Iris pigment epithelial cell (primary cell): ENCODE results near the gene NFASC.

Experiments used
- DNase-seq: peaks from one replicate; pipeline ENCODE4 v3.0.0-alpha.2; 2011; ENCODE audit warnings: low read depth

Gene NFASC

DNA sequence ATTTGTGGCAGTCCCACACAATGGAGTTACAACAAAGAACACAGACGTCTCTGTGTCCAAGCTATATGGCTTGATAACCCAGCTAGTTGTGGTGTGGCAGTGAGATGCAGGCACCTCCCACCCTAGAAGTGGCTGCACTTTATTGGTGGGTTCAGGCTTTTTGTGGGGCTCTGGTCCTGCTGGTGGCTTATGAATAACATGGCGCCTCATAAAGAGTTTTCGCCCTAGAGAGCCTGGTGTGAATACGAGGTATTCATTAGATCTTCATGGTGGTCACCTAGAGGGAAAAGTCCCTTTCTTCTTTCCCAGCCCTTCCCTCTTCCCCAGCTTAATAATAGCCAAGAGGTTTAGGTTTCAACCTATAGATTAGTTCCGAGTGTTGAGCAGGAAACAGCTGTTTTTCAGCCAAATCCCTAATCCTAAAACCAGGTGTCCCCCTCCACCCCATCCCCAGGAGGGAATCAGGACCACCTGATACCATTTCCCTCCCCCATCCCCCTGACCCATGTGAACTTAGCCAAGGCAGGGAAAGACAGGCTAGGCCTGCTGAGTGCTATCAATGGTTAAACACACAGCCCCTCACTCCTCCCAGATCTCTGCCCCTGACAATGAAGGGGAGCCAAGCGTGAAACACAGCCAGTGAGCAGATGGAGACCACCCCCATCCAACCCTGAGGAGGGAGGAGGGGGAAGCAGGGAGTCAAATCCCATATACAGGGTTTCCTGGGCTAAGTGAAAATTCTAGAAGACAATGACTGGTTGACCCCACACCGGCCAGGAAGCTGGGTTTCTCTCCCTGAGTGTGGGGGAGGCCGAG, 58.2 kb downstream of the NFASC start:
- DNase-seq: no peak

- DNase-seq: no peak
Measured at GRCh38 chr1:204929487-204930154, 59.0 kb downstream of the NFASC start.

DNA sequence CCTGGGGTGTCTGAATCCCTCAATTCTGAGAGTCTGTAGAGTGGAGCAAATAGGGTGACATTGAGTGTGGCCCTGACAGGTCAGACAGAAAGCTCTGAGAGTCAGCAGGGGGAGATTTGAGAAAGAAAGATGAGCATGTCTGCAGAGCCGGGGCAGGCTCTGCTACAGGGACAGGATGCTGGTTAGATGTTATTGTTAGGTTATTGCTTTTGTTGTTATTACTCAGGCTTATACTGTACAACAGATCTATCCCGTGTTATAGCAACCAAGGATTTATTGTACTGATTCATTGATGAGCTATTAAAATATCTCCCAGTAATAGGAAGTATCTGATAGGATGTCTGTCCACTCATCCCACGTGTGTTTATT, 59.5 kb downstream of the NFASC start:
- DNase-seq: no peak

- no peak for DNase-seq
Measured at GRCh38 chr1:204931313-204931712, 60.7 kb downstream of the NFASC start.

DNA sequence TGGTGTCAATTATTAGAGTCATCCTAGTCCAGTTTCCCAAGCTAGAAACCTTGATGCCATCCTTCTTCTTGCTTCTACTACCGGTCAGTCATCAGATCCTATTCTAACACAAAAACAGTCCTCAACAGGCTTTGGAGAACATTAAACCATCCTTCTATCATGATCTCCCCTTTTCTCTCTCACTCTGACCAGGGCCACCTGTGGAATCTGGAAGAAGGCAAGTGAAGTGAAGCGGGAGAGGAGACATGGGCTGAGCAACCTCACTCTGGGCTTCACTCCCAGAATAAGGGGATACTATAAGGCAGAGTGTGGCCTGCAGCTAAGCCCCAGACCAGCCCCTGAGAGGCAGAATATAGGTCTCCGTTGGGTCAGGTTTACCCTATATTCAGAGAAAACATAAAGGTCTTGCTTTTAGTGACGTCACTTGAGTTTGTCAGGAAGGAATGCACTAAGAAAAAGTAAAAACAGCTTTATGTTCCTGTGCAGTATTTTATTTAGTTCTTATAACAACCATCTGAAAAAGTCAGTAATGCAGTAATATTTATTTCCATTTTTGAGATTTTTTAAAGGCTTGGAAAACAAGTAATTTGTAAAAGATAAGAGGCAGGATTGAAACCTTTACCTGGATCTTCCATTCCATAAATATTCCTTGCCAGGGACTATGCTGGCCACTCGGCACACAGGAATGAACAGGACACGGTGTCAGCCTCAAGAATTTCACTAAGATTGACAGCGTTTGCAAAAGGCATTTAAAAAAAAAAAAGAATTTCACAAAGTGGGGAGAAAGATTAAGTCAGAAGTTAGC, 61.3 kb downstream of the NFASC start:
- no peak for DNase-seq

- DNase-seq: no peak
Measured at GRCh38 chr1:204932573-204932909, 61.9 kb downstream of the NFASC start.

DNA sequence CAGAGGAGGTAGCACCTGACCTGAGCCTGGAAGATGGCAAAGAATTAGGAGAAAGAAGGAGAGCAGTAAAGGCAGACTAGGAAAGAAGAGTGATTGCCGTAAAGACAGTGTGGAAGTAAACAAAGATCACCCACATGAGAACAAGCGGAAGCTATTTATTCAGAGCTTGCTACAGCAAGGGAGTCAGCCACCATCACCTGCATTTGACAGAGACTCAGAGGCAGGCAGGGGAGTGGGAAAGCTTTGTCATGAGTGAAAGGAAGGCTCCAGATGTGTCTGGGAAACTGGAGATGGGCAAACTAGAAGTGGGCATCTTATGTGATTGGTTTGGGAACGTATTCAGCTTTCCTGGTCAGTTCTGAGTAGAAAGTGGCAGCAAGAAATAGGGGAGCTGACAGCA, 64.5 kb downstream of the NFASC start:
- DNase-seq: no peak

- DNase-seq: no peak
Measured at GRCh38 chr1:204936765-204937164, 66.1 kb downstream of the NFASC start.

DNA sequence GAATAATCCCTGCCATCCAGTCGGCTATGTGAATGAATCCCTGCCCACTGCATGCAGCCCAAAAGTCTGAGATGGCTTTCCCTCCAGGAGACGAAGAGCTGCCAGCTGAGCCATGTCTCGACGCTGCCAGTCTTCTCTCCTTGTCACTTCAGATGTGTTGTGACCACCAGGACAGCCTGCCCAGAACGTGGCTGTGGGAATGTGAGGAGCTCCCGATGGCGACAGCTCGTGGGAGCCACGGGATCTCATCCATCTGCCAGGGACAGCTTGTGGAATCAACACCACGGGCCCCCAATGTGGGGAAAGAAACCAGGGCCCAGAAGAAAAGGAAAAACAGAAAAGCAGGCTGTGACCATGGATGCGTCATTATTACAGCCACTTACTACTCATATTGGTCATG, 67.2 kb downstream of the NFASC start:
- no peak for DNase-seq

DNA sequence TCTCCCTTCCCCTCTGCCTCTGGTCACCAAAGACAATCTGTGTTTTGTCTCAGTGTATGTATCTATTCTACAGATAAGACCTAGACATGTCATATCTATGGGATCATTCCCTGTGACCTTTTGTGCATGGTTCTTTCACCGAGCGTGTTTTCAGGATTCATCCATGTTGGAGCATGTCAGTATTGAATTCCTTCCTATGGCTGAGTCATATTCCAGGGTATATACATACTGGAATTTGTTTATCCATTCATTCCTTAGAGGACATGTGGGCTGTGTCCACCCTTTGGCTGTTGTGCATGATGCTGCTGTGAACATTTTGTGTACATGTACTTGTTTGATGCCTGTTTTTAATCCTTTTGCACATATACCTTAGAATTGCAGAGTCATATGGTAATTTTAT, 69.9 kb downstream of the NFASC start:
- no peak for DNase-seq

DNA sequence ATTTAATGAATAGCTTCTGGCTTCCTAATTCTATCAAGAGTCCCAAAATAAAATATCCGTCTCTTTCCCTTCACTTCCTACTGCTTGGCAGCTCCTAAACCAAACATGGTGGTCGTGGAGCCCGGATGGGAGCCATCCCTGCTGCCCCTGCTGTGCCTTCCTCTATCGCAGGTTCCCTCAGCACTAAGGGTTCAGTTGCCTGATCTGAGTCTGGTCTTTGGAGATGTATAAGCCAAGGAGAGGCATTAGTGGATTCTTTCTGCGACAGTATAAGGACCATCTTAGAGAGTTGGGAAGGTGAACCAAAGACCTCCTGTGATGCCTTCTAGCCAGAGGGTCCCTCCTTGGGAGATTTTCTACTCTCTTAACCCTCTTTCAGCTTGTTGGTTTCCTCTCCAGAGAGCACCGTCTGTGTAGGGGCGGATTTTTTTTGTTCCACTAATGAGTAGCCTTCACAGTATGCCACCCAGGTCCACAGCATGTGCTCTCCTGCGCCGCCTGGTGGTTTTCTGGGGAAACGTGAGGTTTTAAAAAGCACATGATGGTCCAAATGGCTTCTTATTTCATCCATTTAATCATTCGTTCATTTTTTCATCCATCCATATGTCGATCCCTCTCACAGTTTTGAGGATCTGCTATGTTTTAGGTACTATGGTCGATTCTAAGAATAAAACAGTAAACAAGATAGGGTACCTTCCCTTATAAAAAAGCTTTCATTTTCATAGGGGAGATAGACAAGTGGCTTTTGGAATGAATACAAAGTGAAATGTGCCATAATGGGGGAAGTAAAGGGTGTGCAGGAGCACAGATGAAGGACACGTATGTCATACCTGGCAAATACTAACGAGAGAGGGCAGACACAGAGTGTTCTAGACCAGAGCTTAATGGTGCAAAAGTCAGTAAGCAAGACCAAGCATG, 71.0 kb downstream of the NFASC start:
- DNase-seq: peak; percentile 49

GRCh38 chr1:204943495-204943894, 72.8 kb downstream of the NFASC start:
- DNase-seq: no peak

GRCh38 chr1:204944662-204945061, 74.0 kb downstream of the NFASC start:
- no peak for DNase-seq

DNA sequence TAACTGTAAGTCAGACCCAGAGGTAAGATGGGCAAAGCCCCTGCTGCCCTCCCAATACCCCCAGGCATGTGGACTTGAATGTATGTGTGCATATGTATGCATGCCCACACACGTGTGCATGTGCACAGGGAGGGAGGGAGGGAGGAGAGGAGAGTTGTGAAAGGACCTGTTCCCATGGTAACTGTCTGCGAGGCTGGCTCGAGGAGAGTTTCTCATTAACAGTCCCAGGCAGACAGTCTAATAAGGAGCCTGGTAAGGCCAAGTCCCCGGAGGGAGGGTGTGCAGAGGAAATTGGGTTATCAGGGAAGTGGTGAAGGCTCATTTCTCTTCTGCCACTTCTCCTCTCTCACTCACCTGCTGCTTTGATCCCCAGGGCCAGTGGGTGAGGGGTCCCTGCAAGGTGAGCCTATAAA, 74.9 kb downstream of the NFASC start:
- peak; percentile 10 for DNase-seq

GRCh38 chr1:204946640-204947039, 76.0 kb downstream of the NFASC start:
- no peak for DNase-seq

DNA sequence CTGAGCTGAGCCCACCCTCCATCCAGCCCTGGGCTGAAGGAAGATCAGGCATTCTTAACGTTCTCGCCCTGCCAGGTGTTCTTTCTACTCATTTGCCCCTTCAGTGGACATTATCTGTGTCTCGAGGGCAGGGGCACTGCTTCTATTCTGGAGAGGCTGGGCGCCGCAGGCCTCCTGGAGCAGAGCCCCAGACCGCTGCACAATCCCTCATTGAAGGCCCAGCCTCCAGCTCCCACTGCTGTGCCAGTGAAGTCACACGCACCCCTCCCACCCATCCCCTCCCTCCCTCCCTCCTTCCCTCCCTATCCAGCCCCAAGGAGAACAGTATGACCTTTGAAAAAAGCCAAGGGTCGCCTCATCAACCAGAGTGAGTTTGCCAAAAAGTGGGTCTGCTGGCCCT, 76.7 kb downstream of the NFASC start:
- no peak for DNase-seq

- no peak for DNase-seq
Measured at GRCh38 chr1:204947747-204948146, 77.1 kb downstream of the NFASC start.

DNA sequence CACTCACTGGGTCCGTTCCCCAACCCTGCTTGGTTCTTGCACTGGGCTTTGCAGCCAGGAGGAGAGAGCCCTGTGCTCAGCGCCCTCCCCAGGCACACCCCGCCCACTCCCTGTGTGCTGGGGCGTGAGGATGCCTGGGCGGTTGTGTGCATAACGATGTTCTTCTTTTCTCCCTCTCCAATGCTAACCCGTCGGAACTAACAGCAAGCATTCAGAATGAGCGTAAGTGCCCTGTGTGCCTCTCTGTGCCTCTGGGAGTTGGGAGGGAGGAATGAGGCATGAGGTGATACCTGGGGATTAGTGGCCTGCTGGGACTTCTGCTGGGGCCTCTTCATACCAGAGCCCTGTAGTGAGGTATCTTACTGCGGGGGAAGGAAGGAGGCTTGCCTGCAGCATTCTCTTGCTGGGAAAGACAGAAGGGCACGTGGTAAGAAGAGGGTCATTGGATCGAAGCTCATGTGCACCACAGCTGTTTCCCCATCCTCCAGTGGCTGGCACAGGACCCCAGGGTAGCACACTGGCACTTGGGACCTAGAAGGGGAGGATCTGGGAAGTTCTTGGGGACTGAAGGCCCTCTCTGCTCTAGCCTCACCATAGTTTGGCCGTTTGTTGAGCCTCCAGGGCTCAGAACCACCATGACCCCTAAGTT, 79.8 kb downstream of the NFASC start:
- no peak for DNase-seq

DNA sequence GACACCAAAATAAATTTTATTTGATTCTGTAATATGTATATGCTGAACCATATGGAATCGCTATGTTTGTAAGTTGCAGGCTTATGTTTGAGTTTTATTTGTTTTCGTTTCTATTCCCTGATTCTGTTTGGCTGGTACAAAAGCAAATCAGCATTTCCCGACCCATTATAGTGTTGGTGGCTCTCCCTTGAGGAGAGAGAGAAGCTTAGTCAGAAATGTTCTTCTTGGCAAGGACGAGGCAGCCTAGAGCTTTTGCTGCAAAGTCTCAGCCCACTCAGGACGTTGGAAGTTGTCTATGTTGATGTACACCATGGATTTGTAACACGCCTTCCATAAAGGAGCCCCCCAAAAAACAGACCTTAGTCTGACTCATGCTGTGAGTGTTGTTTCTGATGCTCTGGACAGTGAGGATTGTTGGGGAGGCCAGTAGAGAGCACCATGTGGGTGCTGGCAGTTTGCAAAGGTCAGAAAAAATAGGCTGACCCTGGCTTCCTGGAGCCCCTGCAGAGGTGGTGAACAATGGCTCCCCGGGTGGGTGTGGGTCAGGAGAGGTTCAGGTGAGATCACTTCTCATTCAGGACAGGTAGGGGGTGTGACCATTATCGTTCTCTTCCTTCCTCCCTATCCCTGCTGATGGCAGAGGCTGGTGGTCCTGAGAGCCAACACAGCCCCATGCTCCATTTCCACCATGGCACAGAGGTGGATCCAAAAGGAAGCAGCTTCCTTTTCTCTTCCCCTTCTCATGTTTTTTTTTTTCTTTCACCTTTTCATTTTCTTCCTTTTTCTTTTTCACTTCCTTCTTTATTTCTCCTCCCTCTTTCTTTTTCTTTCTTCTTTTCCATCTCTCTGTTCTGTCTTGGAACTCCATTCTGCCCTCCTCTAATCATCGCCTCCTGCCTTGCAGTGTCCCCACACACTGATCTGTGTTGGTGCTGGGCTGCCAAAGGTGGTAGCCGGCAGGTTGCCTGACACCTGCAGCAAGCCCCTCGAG, 88.0 kb downstream of the NFASC start:
- no peak for DNase-seq

- DNase-seq: no peak
Measured at GRCh38 chr1:204959374-204959773, 88.7 kb downstream of the NFASC start.
